Right atrium auricular region (tissue), 2 donors: Measurements from ENCODE around the gene RIOK1. TPM values are rescaled to one million over a fixed set of nuclear protein-coding genes. Genes with fewer than 3 reads are reported as not detected.

Experiments
- DNase-seq: peaks from one replicate; pipeline ENCODE4 v3.0.0-alpha.2; 2019; ENCODE audit warnings: low spot score
- H3K27ac ChIP-seq, 2 donors: fragments of 200-600 bp; sonication (generic); 1 replicate in 1 of 2; 2 replicates in 1 of 2; pipeline ENCODE4 v1.5.1; 2016 to 2019
- H3K27me3 ChIP-seq, 2 donors: fragments of 200-600 bp; sonication (generic); one replicate each; pipeline versions ENCODE4 v1.5.1 to v1.6.0; 2017 to 2019
- H3K36me3 ChIP-seq: fragments of 200-600 bp; sonication (generic); one replicate; pipeline ENCODE4 v1.5.1; 2016
- H3K4me1 ChIP-seq, 2 donors: fragments of 200-600 bp; sonication (generic); one replicate each; pipeline versions ENCODE4 v1.5.1 to v1.6.0; 2017 to 2019
- H3K4me3 ChIP-seq, 2 donors: fragments of 200-600 bp; sonication (generic); 1 replicate in 1 of 2; 2 replicates in 1 of 2; pipeline ENCODE4 v1.5.1; 2017 to 2019; ENCODE audit warnings: mild to moderate bottlenecking in 1 of 2, moderate library complexity in 1 of 2
- H3K9me3 ChIP-seq, 2 donors: fragments of 200-600 bp; sonication (generic); one replicate each; pipeline ENCODE4 v1.5.1; 2019
- total RNA-seq, 2 donors: library from RNA; depleted of rRNA; stranded (reverse); fragments of >200 nt; gene quantifications; one replicate each; pipeline ENCODE4 v1.1.0, GENCODE V29; 2016
- TF ChIP-seq, protein P1 (sequence below), 2 donors: fragments of 200-600 bp; sonication (generic); IDR thresholded peaks; one replicate each; pipeline ENCODE4 v1.5.1; 2019; ENCODE audit warnings: antibody characterized with exemption in 2 of 2

Gene RIOK1
- total RNA-seq, 2 donors from 2014 or later: 8.5 to 13.9 TPM

DNA sequence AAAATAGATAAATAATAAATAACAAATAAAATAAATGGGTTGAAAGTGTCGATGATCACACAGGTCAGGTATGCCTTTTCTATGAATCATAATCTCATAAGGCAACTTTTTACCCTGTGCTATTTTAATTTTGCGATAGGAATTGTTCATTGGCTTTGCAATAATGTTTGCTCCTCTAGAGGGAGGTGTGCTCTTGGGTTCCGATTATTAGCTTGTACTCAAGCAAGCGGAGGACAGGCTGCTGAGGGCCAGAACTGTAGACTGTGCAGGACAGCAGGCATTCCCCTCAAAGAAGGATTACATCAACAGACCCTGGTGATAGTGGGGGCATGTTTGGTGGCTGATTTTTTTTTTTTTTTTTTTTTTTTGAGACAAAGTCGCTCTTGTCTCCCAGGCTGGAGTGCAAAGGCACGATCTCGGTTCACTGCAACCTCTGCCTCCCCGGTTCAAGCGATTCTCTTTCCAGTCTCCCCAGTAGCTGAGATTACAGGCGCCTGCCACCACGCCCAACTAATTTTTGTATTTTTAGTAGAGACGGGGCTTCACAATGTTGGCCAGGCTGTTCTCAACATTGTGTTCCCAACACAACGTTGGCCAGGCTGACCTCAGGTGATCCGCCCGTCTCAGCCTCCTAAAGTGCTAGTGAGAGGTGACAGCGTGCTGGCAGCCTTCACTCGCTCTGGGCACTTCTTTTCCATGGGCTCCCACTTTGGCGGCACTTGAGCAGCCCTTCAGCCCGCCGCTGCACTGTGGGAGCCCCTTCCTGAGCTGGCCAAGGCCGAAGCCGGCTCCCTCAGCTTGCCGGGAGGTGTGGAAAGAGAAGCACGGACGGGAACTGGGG is 35.6 kb downstream of the RIOK1 start:
- H3K27me3 ChIP-seq: no peaks in the 10 kb centered on the region
- no peaks in the 10 kb centered on the region for H3K4me1 ChIP-seq
- no peaks in the 10 kb centered on the region for H3K9me3 ChIP-seq
- no peak overlapping the region for H3K4me3 ChIP-seq
- TF ChIP-seq, protein P1, sequence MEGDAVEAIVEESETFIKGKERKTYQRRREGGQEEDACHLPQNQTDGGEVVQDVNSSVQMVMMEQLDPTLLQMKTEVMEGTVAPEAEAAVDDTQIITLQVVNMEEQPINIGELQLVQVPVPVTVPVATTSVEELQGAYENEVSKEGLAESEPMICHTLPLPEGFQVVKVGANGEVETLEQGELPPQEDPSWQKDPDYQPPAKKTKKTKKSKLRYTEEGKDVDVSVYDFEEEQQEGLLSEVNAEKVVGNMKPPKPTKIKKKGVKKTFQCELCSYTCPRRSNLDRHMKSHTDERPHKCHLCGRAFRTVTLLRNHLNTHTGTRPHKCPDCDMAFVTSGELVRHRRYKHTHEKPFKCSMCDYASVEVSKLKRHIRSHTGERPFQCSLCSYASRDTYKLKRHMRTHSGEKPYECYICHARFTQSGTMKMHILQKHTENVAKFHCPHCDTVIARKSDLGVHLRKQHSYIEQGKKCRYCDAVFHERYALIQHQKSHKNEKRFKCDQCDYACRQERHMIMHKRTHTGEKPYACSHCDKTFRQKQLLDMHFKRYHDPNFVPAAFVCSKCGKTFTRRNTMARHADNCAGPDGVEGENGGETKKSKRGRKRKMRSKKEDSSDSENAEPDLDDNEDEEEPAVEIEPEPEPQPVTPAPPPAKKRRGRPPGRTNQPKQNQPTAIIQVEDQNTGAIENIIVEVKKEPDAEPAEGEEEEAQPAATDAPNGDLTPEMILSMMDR (IDR thresholded peaks at IDR 0.05): peak in 1 of 2 donors; percentile 67
- peak overlapping the region; percentile 42 to 53 for H3K27ac ChIP-seq
- no peaks in the 10 kb centered on the region for H3K36me3 ChIP-seq
- DNase-seq: no peak

DNA sequence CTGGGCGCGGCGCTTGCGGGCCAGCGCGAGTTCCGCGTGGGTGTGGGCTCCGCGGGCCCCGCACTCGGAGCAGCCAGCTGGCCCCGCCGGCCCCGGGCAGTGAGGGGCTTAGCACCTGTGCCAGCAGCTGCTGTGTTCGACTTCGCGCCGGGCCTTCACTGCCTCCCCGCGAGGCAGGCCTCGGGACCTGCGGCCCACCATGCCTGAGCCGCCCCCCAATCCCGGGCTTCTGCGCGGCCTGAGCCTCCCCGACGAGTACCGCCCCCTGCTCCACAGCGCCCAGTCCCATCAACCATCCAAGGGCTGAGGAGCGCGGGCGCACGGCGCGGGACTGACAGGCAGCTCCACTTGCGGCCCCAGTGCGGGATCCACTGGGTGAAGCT is 36.2 kb downstream of the RIOK1 start:
- no peaks in the 10 kb centered on the region for H3K9me3 ChIP-seq
- TF ChIP-seq, protein P1 (IDR thresholded peaks at IDR 0.05): no peak
- H3K36me3 ChIP-seq: no peaks in the 10 kb centered on the region
- H3K4me3 ChIP-seq: no peak overlapping the region
- DNase-seq: no peak
- H3K27ac ChIP-seq: peak overlapping the region; percentile 39 to 53
- H3K27me3 ChIP-seq: no peaks in the 10 kb centered on the region
- H3K4me1 ChIP-seq: no peaks in the 10 kb centered on the region

DNA sequence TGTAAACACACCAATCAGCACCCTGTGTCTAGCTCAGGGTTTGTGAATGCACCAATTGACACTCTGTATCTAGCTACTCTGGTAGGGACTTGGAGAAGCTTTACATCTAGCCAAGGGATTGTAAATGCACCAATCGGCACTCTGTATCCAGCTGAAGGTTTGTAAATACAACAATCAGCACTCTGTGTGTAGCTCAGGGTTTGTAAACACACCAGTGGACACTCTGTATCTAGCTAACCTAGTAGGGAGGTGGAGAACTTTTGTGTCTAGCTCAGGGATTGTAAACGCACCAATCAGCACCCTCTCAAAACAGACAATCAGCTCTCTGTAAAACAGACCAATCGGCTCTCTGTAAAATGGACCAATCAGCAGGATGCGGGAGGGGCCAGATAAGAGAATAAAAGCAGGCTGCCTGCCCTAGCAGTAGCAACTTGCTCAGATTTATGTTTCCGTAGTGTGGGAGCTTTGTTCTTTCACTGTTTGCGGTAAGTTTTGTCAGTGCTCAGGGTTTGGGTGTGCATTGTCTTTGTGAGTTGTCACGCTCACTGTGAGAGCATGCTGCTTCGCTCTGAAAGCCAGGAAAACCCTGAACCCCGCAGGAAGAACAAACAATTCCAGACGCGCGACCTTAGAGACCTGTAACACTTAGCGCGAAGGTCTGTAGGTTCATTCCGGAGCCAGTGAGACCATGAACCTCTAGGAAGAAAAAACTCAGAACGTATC is 37.0 kb downstream of the RIOK1 start:
- Histone ChIP-seq H3K36me3 (no peaks in the 10 kb centered on the region), H3K27ac (no peak overlapping the region), H3K9me3 (no peaks in the 10 kb centered on the region), H3K4me3 (no peak overlapping the region), H3K4me1 (peaks cover 0 to 1% of the 10 kb centered on the region in 2 donors), H3K27me3 (no peaks in the 10 kb centered on the region)
- TF ChIP-seq, protein P1 (IDR thresholded peaks at IDR 0.05): no peak
- DNase-seq: no peak

DNA sequence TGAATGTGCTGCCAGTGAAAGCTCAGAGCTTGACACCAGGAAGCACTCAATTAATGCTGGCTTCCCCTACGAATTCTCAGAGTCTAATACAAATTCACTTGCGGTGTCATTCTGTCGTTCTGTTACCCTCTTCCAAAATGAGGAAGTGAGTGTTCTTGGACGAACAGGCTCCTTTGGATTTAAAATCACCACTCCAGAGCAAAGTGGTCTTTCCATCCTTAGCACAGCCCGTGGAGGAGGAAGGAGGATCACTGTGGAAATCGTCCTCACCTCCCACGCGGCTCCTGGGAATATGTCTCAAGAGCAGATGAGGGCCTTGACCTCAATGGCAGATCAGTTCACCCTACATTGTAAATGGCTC is 41.7 kb downstream of the RIOK1 start:
- TF ChIP-seq, protein P1 (IDR thresholded peaks at IDR 0.05): no peak

DNA sequence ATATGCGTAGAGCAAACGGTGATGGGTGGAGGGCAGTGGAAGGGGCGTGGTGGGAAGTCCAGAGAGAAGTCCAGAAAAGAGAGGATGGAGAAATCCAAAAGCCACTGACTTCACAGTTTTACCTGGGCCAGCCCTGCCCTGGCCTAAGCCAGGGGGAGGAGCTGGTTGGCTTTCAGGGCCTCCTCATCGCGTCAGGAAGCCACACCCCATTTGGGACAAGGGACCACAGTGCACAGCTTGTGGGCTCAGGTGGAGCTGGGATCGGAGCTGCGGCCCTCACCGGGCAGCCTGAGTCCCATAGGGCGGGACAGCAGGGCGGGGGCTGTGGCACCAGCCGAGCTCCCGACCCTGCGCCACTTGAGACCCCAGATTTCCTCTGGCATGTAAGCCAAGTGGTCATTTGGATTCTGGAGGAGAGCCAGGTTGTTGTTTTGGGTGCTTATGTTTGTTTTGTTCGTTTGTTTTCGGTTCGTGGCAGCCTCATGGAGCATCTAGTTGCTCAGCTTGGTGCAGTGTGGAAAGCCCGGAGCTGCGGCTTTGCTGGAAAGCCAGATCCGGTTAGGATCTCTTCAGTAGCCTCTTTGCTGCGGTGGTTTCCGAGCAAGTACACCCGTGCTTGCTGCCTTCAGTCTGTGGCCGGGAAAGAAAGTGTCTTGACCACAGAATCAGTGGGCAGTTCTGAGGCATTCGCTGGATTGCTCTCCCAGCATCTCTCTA is 42.2 kb downstream of the RIOK1 start:
- Histone ChIP-seq H3K36me3 (no peaks in the 10 kb centered on the region), H3K27ac (no peak overlapping the region), H3K4me3 (peak overlapping the region in 1 of 2 donors; percentile 5), H3K9me3 (no peaks in the 10 kb centered on the region), H3K27me3 (no peaks in the 10 kb centered on the region), H3K4me1 (peaks cover 0 to 15% of the 10 kb centered on the region in 2 donors)
- TF ChIP-seq, protein P1 (IDR thresholded peaks at IDR 0.05): no peak
- DNase-seq: no peak

More for the DNA sequence above, 41.7 kb downstream of the RIOK1 start:
- no peak for DNase-seq
- peaks cover 0 to 15% of the 10 kb centered on the region in 2 donors for H3K4me1 ChIP-seq
- H3K27me3 ChIP-seq: no peaks in the 10 kb centered on the region
- H3K4me3 ChIP-seq: no peak overlapping the region
- no peaks in the 10 kb centered on the region for H3K9me3 ChIP-seq
- H3K36me3 ChIP-seq: no peaks in the 10 kb centered on the region
- no peak overlapping the region for H3K27ac ChIP-seq
